ENCODE results near the gene GDAP2.
A peak's percentile ranks its signal among the peaks of the same experiment; 100 is the strongest.

The GDAP2 gene

DNA sequence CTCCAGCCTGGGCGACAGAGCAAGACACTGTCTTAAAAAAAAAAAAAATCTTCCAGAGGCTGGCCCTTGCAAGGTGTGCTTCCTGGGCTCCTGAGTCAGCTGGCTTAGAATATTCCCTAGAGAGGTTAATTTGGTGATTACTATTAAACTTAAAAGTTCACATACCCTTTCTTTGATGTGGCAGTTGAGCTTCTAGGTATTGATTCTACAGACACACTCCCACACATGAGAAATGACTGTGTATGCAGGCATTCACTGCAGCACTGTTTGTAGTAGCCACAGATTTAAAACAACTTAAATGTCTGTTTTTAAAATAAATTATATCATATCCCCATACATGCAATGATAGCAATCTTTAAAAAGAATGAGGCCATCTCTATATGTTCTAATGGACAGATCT is 93.4 kb downstream of the GDAP2 start:
- DNase-seq, result no peak

DNA sequence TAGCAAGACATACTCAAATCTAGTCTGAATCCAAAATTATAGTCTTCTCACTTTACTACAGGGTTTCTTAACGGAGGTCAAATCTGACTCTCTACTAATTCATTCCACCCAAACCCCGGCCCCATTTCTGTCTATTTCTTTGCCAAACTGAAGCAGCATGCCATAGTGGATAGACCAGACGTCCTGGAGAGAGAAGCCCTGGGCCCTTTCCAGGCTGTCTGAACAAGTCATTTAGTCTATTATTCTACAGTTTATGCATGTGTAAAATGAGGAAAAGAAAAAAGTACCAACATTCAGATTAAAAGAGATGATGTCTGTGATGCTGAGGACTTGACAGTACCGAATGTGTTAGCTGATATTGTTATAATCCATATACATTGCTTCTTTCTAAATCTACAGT is 95.0 kb downstream of the GDAP2 start:
- no peak for DNase-seq

- DNase-seq, result no peak
These were observed 97.0 kb downstream of the GDAP2 start for GRCh38 chr1:117832453-117832852.

- no peak for DNase-seq
These were observed 99.2 kb downstream of the GDAP2 start for GRCh38 chr1:117830222-117830621.

DNA sequence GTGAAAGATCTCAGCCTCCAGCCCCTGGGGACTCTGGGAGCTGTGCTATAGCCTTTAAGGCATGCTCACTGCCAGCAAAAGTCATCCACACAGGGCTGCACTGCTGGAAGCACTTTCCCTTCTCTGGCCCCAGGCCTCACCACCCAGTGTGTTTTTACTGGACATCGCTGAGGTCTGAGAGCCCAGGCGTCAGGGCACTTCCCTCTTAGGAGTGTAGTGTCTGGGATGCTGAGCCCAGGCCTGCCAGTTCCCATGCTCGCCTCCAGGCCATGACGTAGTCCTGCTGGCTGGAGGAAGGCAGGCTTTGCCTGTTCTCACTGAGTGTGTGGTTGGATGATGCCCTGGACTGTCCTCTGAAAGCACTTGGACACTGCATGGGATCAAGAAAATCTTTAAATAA is 101.2 kb downstream of the GDAP2 start:
- no peak for DNase-seq

DNA sequence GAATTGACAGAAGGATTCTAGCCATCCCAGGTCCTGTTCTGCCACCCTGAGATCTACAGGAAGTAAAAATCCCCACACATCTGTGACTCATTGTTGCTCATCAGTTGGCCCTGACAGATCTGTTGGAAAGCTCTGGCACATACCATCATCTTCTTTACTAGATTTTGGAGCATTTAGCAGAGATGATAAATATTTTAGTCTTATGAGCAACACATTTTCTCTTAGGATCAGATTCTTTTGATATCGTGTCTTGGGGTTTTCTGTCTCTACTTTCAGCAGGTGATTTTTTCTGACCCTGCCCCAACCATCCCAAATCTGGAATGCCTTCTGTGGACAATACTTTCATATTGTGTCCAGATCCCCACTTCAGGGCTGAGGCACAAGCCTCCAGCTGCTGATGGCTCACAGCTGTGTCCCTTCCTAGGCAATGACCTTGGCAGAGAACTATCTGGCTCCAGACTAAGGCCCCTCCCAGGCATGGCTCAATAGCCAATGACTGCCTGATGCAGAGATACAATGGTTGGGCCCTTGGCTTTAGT is 102.8 kb downstream of the GDAP2 start:
- DNase-seq, result no peak

- no peak for DNase-seq
These were observed 103.3 kb downstream of the GDAP2 start for GRCh38 chr1:117826119-117826518.

DNA sequence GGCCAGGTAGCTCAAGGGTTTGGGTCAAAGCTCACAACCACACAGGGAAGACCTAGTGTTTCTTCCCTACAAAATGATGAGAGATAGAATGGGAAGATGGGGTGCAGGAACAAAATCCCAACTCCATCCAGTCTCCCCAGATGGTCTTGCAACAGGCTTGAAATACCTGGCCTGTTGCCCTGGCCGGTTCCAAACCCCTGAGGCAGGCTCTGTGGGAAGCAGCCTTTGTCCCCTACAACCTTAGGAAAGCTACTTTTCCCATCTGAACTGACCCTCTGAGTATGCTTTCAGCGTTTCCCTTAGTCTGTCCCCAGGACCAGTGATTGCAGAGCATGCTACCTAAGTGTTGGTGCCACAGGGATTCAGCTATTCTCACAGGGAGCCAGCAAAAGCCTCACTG is 104.0 kb downstream of the GDAP2 start:
- no peak for DNase-seq

DNA sequence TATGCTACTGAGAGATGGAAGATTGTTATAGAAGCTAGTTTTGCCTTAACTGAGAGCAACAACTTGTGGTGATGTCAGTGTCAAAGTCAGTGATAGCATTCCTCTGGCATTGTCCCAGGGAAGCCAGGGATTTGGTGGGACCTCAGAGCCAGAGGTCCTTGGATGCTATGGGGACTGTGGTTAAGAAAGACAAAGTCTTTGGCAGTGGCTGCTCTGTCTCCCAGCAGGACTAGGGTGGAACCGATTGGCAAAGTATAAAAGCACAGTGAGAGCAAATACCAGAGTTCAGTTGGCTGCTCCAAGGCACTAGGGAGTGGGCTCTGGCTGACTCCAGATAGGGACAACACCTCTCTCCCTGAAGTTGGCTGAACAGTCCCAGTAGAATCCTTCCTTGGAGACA is 104.8 kb downstream of the GDAP2 start:
- DNase-seq, result no peak

DNA sequence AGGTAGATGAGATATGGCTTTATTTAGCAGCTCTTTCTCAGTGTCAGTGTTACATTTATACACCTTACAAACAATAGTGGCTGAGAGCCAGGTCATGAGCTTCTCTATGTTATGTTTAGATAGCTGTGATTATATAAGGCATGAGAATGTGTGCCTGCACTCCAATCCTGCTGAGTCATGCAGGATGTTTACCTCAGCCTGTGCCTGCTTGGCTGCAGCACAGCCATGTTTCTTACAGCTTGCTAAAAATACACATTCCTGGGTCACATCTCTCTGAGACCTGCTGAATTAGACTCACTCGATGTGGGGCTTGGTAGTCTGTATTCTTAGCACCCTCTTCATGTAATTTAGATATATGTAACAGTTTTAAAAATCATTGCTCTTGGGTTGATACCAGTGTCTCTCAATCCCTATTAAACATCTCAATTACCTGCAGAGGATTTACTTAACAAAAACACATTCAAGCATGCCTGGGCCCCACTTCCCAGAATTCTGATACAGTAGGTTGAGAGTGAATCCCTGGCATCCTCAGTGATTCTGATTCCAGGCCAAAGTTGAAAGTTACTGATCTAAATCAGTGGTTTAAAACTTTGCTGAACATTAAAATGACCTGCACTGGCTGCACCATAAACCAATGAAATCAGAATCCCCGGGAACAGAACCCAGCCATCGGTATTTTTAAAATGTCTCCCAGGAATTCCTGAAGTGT is 107.5 kb downstream of the GDAP2 start:
- peak in 1 of 5 experiments; percentile 58 for DNase-seq

DNA sequence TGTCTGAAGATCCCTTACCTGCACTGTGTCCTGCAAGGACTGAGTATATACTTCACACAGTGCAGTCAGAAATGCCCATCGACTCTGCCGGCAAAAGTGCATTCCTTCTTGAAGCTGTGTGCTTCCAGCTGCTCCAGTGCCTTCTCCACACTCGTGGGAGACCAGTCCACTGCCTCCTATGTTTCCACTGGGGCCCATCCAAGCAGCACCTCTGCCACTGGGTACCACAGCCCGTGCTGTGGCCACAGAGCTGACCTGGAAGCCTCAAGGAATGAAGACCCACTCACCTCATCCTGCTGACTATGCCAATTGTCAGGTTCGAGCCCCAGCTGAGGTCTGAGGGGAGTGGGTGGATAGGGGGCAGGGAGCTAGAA is 108.1 kb downstream of the GDAP2 start:
- no peak for DNase-seq

- DNase-seq, result no peak
These were observed 108.6 kb downstream of the GDAP2 start for GRCh38 chr1:117820694-117821381.

GRCh38 chr1:117820096-117820495 is 109.3 kb downstream of the GDAP2 start:
- DNase-seq, result no peak

DNA sequence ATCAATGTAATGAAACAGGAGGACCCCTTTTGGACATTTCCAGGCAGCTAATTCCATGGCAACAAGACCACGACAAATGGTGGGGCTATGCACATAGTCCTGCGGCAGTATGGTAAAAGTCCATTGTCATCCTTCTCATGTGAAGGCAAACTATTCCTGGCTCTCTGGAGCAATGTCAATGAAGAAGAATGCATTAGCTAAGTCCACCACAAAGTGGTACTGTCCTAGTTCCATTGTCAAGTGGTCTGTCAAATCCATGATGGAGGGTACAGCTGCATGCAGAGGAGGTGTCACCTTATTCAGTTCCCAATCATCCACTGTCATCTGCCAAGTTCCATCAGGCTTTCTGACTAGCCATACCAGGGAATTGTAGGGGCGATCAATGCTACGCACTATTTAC is 110.1 kb downstream of the GDAP2 start:
- DNase-seq, result no peak

DNA sequence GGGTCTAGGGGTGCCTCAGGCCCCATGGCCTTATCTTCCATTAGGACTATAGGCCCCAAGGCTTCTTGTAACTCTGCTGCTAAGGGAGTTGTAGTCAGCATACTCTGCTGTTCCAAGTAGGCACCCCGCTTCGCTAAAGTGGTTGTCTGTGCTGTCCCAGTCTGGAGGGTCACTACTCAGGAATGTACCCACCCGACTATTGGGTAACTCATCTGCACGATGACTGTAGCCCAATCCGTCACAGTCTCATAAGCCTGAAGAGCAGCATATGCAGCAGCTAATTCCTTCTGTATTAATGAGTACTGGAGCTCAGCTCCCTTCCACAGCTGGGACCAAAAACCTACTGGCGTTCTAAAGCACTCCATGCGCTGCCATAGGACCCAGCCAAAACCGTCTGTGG is 111.0 kb downstream of the GDAP2 start:
- no peak for DNase-seq

- no peak for DNase-seq
These were observed 111.8 kb downstream of the GDAP2 start for GRCh38 chr1:117817629-117818028.

- DNase-seq, result no peak
These were observed 113.5 kb downstream of the GDAP2 start for GRCh38 chr1:117815926-117816325.

- no peak for DNase-seq
These were observed 114.3 kb downstream of the GDAP2 start for GRCh38 chr1:117814856-117815797.

All from T-helper 2 cell (primary cell).